GM18873 (cell line): ENCODE measurements around the gene TRIM8.

Source experiments
- ATAC-seq: cut with Tn5 transposase; IDR thresholded peaks from one replicate; pipeline ENCODE4 v1.9.1; 2021; ENCODE audit warnings: mild to moderate bottlenecking, moderate library complexity, moderate number of reproducible peaks; ENCODE audit not compliant: unreplicated experiment, low FRiP score

Gene TRIM8

DNA sequence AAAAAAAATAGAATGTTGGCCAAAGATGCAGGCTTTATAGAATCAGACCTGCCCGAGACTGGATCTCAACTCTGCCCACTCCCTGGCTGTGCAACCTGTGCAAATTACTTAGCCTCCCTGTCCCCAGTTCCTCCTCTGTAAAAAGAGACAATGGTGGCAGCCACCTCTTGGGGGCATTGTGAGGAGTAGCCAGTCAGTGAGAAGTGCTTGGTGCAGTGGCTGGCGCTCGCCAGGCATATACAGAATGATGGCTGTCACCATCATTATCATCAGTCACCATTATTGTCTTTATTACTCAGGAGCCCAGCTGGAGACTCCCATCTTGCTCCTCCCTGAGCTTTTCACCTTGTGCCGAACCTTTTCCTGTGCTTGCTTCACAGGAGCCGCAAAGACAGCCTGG is 29.4 kb upstream of the TRIM8 start:
- no peak for ATAC-seq

DNA sequence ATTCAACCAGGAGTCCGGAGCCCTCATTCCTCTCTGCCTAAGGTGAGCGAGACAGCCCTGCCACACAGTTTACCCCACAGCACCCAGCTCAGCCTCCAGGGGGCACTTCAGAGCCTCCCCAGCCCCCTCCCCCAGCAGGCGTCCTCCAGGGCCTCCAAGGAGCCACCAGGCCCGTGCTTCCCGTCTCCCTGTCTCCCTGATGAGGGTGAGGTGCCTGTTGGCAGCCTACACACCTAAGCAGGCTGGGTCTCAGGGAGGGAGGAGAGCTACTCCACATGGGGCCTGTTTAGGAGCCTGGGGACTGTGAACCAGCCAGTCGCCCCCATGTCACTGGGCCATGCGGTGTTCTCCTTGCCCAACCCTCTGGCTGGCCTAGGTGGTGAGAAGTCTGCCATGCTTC is 28.9 kb upstream of the TRIM8 start:
- ATAC-seq = no peak

DNA sequence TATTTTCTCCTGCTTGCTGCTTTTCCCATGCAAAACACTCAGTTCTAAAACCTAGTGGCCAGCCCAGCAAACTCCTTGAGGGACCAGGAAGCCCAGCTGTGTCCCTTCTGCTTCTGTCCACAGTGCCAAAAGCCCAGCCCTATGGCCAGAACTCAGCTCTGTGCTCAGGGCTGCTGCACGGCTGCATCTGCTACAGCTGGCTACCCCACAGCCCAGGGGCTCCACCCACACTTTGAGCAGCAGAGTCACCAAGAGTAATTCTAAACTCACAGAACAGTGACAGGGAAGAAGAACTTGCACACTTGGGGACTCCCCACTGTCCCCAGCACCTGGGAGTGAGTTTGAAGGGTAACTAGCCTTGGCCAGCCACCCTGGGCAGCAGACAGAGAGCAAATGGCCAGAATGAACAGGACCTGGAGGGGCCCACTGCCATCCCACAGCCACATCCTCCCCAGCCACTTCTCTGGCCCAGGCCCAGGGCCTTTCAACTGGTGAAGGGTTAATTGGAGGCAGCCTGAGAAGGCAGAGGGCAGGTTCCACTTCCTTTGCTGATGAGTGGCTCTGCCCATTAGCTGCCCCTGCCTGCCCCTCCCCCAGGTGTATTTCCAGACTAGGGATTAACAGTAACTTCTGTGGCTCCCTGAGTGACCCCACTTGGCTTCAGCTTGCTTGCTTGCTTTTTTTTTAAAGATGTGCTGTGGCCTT is 28.1 kb upstream of the TRIM8 start:
- ATAC-seq = no peak

DNA sequence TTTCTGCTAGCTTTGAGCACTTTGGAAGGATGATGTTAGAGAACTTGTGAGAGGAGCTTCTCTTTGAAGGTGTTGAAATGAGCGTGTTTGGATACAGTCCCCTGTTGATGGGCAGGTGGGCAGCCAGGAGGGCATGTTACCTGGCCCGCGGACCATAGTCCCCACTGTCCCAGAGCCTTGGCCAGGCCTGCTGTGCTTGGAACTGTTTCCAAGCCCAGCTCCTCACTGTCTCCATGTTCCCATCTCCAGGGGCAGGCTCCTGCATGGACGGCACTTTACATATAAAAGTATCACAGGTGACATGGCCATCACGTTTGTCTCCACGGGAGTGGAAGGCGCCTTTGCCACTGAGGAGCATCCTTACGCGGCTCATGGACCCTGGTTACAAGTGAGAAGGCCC is 27.2 kb upstream of the TRIM8 start:
- no peak for ATAC-seq

DNA sequence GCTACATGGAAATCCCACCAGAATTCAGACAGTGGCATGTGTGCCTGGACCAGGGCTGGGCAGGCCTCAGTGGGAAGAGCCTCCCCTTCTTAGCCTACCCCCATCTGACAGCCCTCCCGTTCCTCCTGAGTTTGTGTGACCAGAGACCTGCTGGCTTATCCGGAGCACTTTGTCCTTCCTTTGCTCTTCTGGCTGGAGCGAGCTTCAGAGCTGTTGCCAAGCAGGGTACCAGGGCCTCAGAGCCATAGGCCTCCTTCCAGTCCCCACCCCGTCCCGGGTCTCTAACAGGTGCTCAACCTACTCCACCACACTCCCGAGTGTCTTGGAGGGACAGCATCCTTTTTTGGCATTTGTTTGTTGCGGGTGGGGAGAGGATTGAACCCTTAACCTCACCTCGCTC is 26.5 kb upstream of the TRIM8 start:
- ATAC-seq = no peak

DNA sequence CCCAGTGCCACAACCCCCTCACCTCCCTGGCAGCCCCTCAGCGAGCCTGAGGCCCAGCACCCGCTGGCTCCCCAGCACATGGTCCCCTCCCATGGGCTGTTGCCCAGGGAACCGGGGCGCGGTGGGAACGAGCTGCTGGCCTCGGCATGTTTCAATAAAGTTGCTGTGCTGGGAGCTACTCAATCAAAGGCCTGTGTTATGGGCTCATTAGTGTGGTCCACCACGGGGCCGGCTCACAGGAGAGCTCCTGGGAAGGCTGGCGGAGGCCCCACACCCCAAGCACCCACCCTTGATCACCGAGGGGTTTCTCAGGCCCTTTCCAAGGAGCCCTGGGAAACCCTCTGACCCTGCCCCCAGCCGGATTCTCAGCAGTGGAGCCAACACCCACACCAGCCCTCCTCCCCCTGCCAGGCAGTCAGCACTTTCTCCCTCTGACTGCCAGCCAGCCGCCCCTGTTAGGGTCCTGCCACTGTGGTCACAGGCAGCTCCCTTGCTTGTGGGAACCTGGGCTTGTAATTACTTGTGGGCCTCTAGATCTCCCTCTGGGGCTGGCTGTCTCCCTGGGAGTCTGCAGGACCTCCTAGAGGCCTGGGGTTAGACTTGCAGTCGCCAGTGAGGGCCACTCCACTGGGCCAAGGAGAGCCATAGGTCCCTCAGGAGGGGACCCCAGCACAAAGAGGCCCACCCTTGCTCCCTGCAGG is 24.8 kb upstream of the TRIM8 start:
- ATAC-seq = no peak

DNA sequence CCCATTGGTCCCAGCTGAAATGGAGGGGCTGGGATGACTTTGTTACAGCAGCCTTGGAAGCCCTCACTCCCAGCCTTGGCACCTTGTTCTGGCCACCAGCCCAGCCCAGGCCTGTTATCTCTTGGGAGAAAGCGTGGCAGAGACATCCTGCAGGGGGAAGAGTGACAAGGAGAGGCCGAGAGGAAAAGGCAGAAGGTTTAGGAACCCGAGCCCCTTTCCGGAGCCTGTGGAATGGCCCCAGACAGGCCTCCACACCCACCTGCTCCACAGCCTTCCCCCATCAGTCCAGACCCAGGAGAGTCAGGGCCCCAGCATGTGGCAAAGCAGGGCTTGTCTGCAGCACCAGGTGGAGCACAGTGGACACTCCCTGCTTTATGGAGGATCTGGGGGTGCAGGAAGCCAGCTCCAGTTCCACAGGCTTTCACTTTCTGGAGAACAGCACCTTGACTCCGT is 24.1 kb upstream of the TRIM8 start:
- ATAC-seq = no peak

DNA sequence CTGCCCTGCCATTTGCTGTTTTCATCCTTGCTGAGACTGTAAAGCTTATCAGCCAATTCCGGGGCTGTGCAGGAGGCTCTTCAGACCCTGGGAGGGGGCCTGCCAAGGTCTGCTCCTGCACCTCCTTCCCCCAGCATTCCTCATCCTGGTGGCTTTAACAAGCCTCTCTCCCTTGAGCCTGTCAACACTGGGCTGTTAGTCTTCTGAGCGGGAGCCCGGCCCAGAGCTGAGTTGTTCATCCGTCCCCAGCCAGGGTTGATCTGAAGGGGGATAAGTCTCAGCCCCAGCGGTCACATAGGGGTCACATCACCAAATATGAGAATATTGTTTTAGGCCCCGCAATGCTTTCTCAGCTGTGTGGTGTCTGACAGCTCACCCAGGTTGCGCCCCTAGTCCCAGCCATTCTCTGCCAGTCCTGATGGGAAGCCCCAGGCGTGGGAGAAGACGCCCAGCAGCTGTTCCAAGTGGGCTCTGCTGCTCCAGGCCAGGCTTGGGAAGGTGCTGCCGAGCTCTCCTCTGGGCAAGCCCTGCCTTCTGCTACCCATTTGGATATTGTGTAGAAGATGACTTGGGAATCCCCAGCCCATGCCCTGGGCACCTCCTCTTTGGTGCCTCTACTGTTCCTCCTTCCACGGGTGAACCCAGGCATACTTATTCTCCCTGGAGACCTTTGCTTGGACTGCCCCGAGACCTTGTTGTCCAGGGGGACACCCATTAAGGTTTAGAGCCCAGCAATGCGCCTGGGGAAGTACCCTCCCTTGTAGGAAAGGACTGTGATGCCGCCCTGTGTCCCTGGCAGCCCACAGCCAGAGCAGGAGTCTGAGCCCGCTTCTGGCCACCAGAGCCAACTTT is 23.5 kb upstream of the TRIM8 start:
- no peak for ATAC-seq

DNA sequence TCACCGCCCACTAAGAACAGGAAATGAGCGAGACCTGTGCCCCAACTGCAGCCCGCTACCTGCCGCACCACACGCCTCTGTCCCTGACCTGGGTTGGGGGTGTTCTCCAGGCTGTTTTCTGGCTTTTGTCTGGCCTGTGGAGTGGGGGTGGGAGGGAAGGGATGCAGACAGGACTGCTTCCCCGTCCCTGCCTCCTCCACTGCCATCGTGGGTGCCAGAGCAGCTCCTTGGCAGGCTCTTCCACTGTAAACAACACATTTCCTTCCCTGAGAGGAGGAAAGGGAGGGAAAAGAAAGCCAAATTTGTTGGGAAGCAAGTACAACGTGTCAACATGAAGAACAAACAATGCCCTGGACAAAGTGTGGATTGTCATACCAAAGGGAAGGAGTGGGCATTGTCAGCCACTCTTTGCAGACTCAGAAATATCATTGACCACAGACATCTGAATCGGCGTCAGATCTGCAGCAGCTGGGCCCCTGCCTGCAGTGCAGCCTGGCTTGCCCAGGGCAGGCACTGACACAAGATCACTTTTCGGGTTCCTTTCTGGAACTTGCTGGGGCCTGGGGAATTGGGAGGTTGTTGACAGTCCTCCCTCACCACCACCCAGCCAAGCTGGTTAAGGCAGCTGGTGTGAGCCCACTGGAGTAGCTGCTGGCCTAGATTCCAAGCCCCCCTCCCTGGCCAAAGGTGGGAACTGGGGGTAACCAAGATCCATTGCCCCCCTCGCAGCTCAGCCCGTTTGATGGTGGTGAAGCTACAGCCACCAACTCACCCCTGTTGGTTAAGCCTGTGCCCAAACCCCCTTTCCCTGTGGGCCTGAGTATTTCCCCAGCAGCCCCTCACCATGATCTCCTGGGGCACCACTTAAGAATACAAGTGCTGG is 22.6 kb upstream of the TRIM8 start:
- ATAC-seq = no peak

DNA sequence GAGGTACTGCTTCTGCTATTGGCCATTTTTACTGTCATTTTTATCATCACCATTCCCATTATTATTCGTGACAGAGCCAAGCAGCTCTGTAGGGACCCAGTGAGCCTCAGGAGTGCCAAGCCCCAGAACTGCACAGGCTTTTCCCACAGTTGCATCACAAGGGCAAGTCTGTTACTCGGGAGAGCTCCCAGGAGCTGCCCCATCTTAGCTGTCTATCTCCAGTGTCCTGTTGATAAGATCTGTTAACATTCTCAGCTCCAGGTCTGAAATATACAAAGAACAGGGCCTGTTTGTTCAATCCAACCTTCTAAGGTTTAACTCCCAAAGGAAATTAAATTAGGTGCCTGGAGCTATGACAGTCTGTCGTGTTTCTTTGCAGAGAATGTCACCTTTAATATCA is 20.2 kb upstream of the TRIM8 start:
- no peak for ATAC-seq

DNA sequence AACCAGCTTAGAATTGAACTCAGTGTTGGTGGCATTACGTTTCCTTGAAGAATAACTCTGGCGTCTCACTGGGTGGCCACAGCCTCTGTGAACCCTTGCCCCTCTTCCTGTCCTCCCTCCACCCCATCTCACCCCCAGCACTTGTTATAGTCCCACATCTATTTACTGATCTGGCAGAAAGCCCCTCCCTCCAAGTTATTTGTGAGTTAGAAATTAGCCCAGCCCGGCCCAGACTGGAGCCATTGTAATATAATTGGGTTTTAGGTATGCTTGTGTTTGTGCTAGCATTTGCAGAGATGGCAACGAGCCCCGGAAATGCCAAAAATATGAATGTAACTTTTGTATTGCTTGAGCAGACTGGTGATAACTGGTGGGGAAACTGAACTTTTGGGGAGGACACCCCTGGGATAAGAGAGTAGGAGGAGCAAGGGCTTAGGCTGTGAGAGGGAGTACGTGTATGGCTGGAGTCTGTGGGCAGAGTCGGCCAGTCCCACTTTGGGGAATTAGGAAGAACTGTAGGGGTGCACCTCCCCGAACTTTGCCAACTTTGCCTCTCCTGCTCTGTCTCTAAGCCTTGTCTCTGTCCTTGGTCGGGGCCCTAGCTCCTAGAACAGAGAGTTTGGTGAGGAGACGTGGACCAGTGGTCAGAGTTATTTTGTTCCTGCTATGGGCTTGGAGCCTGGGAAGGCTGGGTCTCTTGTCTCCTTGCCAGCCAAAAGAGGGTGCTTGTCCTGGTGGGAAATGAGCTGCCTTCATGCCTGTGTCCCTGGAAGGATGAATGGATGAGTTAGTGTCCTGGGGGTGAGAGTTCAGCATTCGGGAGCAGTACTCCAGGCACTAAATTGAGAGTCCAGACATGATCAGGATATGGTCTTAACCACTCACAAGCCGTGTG is 19.3 kb upstream of the TRIM8 start:
- no peak for ATAC-seq

DNA sequence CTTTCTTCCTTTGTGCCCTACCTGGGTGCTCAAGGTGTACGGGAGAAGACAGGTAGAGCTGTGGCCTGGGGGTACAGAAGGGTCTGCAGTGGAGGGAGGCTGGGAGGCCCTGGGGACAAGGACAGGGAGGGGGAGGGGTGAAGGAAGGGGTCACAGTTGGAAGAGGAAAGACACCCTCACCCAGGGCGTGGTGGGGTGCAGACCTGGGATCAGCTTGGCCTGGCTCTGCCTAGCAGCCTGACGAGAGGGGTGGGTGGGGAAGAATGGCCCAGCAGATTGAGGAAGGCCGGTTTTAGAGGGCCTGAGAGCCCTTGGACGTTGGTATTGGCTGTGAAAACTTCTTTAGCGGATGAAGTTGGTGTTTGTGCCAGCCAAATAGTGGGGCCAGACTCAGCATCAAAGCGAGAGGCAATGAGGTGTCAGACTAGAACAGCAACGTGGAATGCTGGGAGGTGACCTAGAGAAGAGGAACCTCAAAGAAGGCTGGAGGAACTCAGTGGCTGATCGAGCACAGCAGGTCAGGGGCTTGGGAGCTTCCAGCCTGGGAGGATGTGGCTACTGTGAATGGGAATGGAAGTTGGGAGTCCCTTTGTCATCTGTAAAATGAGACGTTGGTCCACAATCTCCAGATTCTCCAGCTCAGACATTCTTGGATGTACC is 18.1 kb upstream of the TRIM8 start:
- ATAC-seq = no peak

DNA sequence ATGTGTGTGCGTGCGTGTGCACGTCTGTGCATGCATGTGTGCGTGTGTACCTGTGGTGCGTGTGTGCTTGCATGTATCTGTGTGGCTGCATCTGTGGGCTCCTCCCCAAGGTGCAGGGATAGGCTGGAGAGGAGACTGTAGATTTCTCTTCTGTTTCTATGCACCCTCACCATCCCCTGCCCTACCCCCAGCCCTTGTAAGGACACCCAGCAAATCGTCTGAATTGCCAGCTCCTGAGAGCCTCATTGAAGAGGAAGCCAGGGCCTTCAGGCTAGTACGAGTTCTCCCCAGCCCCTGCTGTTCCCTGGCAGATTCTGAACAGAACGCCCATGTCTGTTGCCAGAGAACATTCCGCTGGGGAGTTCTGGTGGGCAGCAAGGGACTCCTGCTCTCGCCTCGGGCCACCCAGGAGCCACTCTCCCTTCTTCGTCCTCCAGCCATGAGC is 17.0 kb upstream of the TRIM8 start:
- ATAC-seq = no peak

DNA sequence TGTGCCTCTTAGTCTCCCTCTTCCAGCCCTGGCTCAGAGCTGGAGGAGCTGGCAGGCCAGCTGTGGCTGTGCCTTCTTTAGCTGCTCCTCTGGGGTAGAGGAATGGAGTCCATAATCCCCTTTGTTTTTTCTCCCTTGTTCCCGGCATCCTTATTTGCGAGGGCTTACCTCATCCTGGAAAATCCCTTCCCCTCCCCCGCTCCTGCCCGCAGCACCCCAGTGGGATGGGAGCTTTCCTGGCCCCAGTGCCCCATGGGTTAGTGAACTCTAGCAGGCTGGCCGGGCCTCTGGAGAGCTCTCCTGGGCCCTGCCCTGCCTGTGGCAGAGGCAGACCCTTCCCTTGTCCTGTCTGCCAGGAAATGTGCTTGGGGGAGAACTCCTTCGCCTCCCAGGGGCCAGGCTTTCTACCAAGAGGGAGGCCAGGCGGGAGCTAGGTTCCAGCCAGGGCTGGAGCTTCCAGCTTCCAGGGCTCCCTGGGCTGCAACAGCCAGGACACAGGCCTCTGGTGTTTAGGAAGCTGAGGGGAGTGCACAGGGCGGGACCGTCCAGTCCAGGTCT is 16.5 kb upstream of the TRIM8 start:
- ATAC-seq = no peak

DNA sequence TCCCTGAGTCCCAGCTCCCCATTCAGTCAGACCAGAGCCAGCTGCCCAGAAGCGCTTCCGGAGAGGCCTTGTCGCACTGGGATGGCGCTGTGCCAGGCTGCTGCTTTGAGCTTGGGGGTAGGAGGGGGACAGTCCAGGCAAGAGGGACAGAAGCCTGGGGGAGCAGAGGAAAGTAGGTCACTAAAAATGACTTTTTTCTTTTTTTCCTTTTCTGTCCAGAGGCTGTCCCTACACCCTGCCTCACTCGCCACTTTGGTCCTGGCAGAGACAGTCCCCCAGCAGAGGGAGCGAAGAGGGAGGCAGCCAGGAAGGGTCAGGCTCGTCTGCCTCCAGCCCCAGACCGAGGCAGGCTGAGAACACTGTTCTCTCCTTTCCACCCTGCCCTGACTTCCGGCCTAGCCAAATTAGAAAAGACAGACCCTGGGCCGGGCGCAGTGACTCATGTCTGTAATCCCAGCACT is 15.8 kb upstream of the TRIM8 start:
- ATAC-seq = no peak

DNA sequence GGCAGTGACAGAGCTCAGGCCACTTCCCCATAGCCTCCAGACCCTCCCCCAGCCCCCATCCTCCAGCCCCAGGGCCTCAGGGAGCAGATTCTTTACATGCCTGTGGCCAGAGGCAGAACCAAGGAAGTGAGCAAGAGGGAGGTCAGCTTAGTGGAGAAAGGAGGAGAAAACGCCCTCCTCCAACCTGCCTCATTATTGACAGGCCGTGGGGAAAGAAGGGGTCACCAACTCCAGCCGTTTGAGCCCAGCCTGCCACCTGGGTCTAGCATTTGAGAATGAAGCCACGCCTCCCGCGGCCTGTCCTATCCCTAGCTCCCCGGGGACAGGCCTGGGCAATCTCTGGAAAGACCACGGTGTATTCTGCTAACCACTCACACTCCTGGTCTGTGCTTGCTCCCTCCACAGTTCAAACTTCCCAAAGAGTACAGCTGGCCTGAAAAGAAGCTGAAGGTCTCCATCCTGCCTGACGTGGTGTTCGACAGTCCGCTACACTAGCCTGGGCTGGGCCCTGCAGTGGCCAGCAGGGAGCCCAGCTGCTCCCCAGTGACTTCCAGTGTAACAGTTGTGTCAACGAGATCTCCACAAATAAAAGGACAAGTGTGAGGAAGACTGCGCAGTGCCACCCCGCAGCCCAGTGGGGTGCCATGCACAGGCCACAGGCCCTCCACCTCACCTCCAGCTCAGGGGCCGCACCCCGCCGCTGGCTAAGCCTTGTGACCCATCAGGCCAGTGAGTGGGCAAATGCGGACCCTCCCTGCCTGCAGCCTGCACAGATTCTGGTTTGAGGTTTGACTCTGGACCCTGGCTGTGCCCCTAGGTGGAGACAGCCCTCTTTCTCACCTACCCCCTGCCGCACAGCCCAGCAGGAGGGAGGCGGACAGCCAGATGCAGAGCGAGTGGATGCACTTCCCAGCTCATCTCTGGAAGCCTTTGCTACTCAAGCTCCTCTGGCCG is 14.3 kb upstream of the TRIM8 start:
- ATAC-seq = no peak

DNA sequence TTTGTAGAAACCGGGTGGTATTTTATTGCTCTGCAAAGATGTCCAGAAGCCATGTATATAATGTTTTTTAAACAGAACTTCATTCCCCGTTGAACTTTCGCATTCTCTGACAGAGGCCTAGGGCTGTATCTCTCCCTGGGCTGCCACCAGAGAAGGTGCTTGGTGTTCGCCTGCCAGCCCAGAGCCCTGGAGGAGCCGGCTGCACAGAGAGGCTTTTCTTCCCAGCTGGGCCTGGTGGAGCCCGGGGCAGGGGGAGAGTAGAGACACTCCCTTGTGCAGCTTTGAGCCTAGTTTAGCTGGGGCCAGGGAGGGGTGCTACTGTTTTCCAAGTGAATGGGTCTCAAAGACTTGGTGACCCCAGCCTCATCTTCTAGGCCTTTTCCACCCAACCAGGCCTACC is 13.6 kb upstream of the TRIM8 start:
- ATAC-seq = no peak
